A549 (cell line): ENCODE results near the gene PIGO.

Experiments used
- KDM5A ChIP-seq: fragments of 200-600 bp; sonication (generic); IDR thresholded peaks from 2 replicates; pipeline ENCODE4 v1.6.1; 2016; ENCODE audit warnings: antibody characterized with exemption, mild to moderate bottlenecking
- MAFK ChIP-seq: fragments of 450-650 bp; IDR thresholded peaks from 2 replicates; pipeline ENCODE4 v1.6.1; 2014; ENCODE audit not compliant: partially characterized antibody
- POLR2A ChIP-seq: IDR thresholded peaks from 2 replicates; pipeline ENCODE4 v1.6.1; 2012; ENCODE audit warnings: mild to moderate bottlenecking, low read length
- SMC3 ChIP-seq: fragments of >200 bp; sonication (Bioruptor Twin); formaldehyde crosslinking; IDR thresholded peaks from 3 replicates; pipeline ENCODE4 v1.6.1; 2018; ENCODE audit warnings: inconsistent platforms
- TFCP2L1 ChIP-seq: fragments of 250-450 bp; sonication (Bioruptor Pico); IDR thresholded peaks from 2 replicates; pipeline ENCODE4 v1.5.0; 2021; ENCODE audit warnings: mild to moderate bottlenecking
- TF ChIP-seq, protein P1 (sequence below): fragments of >200 bp; sonication (Bioruptor Twin); formaldehyde crosslinking; IDR thresholded peaks from 3 replicates; pipeline ENCODE4 v1.5.1; 2016

DNA sequence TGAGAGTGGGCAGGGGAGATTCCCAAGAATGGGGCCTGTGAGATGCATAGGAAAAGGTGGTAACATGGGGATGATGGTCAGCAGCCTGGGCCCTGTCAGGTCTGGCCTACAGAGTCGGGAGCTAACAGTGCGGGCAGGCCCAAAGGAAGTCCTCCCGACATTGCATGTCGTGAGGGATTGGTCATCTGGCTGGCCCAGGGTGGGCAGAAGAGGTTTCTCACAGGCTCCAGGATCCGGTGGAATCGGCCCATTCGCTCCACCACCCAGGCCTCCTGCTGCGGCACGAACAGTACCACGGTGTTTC is 6.0 kb upstream of the PIGO start:
- no peak for TF ChIP-seq MAFK
- TF ChIP-seq, protein P1, sequence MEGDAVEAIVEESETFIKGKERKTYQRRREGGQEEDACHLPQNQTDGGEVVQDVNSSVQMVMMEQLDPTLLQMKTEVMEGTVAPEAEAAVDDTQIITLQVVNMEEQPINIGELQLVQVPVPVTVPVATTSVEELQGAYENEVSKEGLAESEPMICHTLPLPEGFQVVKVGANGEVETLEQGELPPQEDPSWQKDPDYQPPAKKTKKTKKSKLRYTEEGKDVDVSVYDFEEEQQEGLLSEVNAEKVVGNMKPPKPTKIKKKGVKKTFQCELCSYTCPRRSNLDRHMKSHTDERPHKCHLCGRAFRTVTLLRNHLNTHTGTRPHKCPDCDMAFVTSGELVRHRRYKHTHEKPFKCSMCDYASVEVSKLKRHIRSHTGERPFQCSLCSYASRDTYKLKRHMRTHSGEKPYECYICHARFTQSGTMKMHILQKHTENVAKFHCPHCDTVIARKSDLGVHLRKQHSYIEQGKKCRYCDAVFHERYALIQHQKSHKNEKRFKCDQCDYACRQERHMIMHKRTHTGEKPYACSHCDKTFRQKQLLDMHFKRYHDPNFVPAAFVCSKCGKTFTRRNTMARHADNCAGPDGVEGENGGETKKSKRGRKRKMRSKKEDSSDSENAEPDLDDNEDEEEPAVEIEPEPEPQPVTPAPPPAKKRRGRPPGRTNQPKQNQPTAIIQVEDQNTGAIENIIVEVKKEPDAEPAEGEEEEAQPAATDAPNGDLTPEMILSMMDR: no peak
- TF ChIP-seq SMC3: no peak
- no peak for TF ChIP-seq TFCP2L1 (CRISPR knock-in tag)
- no peak for TF ChIP-seq KDM5A
- no peak for TF ChIP-seq POLR2A
